HG02678 (cell line): Measurements from ENCODE around the gene TRIM47.

Experiments
- ATAC-seq: cut with Tn5 transposase; IDR thresholded peaks from one replicate; pipeline ENCODE4 v1.9.1; 2021; ENCODE audit warnings: mild to moderate bottlenecking, moderate library complexity; ENCODE audit not compliant: unreplicated experiment

TRIM47 gene

GRCh38 chr17:75834279-75834920 lies 44.0 kb downstream of the TRIM47 start:
- no peak for ATAC-seq

GRCh38 chr17:75832652-75833400 lies 45.6 kb downstream of the TRIM47 start:
- ATAC-seq, result no peak

- no peak for ATAC-seq
Observed at GRCh38 chr17:75832164-75832651, 46.2 kb downstream of the TRIM47 start.

GRCh38 chr17:75831032-75831571 lies 47.3 kb downstream of the TRIM47 start:
- ATAC-seq, result no peak

GRCh38 chr17:75830164-75831031 lies 48.0 kb downstream of the TRIM47 start:
- ATAC-seq, result no peak

DNA sequence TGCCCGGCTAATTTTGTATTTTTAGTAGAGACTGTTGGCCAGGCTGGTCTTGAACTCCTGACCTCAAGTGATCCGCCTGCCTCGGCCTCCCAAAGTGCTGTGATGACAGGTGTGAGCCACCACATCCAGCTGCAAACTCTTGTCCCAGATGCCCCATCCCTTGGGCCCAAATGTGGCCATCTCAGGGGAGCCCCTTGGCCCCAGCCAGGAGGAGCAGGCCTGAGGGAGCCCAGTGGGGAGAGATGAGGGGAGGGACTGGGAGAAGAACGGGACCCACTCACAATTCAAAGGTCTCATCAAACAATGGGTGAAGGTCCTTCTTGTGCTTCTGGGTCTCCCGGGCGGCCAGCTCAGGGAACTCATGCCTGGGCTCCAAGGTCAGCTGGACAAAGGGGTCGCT lies 48.6 kb downstream of the TRIM47 start:
- no peak for ATAC-seq

GRCh38 chr17:75828741-75829140 lies 49.6 kb downstream of the TRIM47 start:
- no peak for ATAC-seq

GRCh38 chr17:75828076-75828400 lies 50.3 kb downstream of the TRIM47 start:
- ATAC-seq, result no peak

DNA sequence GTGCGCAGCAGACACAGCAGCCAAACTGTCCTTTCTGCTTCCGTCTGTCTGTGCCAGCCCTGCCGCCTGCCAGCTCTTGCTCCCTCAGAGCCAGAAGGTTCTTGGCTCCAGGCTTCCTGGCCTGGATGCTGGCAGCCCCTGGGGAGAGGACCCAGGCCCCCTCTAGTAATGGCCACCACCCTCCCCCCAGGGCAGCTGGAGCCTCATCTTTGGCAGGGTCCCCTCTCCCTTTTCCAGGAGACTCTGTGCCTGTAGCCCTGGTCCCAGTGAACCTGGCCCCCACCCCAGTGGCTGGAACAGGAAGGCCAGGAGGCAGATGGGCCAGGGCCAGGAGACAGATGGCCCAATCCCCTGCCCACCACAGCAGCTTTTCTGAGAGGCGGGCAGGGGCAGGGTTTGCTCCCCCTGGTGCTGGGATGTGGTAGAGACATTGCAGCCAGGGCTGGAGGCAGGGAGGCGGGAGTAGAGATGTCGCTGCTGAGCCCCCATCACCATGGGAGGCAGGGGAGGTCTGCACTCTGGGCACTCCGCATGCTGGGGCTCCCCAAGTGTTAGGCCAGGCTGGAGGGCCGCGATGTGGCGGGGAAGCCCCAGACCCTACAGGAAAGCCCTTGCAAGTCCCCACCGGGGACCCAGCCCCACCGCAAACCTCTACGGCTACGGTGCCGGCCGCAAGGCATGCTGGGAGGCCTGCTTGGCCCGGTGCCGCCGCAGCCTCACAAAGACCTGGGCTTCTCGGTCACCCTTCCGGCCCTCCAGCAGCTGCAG lies 50.9 kb downstream of the TRIM47 start:
- no peak for ATAC-seq

DNA sequence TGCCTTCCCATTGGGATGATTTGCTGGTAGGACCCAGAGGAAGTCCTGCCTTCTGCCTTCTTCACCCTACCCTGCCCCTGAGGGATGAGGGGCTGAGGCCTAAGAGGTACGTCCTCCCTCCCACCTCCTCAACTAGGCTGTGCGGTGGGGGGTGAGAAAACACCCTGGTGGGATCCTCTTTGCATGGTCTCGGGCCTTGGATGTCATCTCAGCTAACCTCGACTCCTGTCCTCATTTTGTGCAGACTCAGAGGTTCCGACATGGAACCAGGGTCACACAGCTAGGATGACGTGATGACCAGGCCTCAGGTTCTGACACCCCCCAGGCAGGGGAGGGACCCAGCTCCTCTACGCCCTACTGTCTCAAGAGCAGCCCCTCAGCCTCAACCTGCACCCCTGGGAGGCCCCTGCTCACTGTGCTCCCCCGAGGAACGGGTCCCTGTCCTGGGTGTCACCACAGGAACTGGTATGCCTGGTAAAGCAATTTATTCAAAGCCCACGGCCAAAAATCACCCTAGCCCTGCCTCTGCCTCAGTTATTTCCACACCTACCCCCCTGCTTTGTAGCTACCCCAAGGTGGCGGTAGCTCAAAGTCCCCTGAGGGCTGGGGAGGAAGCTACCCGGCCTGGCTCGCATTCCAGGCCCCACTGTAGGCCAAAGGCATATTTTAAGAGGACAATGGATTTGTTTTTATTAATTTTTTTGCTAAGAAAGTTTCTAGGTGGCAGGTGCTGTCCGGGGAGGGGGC lies 51.6 kb downstream of the TRIM47 start:
- no peak for ATAC-seq

- ATAC-seq, result no peak
Observed at GRCh38 chr17:75825748-75826370, 52.5 kb downstream of the TRIM47 start.

GRCh38 chr17:75825149-75825552 lies 53.2 kb downstream of the TRIM47 start:
- ATAC-seq, result no peak

DNA sequence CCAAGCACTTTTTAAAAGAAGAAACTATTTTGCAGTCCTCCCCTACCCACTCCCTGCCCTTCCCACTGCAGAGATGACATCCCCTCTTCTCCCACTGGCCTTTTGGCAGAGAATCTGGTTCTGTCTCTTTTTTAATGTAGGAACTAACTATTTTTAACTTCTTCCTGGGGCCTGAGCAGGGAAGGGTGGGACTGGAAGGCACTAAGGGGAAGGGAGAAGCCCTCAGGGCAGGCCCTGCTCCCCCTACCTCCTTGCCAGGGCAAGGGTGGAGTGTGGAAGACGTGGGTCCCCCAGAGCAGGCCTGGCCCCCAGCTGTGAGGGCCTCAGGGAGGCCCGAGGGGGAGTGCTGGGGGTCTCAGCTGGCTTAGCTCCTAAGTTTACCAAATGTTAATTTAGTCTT lies 53.7 kb downstream of the TRIM47 start:
- no peak for ATAC-seq
